Activated CD8-positive, alpha-beta memory T cell treated with anti-CD3 and anti-CD28 coated beads for 4 hours (primary cell): ENCODE data around the gene TAS2R14.

Experiments used
- DNase-seq, 2 donors: peaks; one replicate each; pipeline ENCODE4 v3.0.0-alpha.2; 2020; ENCODE audit warnings: low read depth in 2 of 2

The TAS2R14 gene, protein sequence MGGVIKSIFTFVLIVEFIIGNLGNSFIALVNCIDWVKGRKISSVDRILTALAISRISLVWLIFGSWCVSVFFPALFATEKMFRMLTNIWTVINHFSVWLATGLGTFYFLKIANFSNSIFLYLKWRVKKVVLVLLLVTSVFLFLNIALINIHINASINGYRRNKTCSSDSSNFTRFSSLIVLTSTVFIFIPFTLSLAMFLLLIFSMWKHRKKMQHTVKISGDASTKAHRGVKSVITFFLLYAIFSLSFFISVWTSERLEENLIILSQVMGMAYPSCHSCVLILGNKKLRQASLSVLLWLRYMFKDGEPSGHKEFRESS

DNA sequence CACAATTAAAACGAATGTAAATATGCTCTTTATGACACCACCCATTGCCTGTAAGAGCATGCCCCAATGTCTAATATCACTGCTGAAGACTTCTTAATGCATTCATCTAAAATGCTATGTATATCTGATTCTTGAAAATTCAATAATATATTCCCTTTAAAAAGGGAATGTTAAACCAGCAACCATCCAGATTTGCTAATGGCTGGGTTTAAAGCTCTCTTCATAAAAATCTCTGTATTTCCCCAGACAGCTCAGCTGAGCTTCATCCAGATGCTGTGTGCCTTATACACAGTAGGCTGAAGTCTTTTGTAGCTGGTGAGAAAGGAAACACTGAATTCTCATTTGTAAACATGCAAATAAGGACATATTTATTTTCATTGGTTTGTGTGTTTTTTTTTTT lies at the start of gene TAS2R14:
Gene TAS2R14 (minus strand): TSS at position 101 of the 400 bp plus-strand sequence. CDS start 56 bp downstream, at position 45.
- DNase-seq: no peak

GRCh38 chr12:10986812-10987211 lies 47.7 kb upstream of the TAS2R14 start, which contains the start of gene TAS2R50:
Gene TAS2R50, minus strand, starts transcription at chr12:10986912. Its CDS starts 52 bp downstream, at chr12:10986860.
- no peak for DNase-seq

DNA sequence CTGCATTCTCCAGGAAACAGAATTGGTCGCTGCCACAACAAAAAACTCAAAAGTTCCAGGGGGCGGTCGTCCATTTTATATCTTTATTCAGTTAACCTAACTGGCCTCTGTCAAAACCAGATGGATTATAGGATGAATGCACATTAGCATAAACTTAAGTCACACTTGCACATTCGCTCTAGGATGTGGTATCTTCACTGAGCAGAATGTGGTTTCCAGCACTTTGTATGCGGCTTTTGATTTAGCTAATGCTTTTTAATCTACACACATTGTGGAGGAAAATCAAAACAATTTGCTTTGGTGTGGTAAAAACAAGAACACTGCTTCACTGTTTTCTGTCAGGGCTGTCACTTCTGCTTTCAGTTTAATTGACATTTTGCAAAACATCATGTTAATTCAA lies 43.2 kb upstream of the TAS2R14 start:
- DNase-seq: peak in 1 of 2 donors; percentile 16

GRCh38 chr12:10974965-10975364 lies 35.9 kb upstream of the TAS2R14 start:
- DNase-seq: no peak

DNA sequence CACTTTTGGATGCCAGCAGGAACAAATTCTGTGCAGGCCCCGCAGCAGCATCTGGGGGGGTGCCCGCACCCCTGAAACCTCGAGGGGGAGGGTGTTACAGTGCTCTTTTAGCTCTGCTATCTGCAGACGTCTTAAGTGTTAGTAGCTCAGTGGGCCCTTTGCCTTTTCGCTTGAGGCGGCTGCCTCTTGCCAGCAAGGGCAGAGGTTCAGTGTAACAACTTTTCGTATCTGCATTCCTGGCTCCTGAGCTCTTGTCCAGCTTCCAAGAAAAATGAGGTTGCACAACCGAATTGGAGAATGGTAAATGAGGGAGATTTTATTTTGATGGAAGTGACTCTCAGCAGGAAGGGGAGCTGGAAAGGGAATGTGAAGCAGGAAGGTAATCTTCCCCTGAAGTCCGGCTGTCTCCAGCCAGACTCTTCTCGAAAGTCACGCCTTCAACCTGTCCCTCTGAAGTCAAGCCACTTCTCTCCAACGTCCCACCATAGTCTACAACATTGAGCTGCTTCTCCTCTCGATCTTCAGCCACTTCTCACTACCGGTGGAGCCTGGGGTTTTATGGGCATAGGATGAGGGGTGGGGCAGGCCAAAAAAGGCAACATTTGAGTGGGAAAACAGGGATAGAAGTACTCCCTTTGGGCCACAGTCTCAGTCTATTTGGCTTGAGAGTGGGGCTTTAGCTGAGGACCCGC lies 29.8 kb upstream of the TAS2R14 start:
- DNase-seq: no peak

DNA sequence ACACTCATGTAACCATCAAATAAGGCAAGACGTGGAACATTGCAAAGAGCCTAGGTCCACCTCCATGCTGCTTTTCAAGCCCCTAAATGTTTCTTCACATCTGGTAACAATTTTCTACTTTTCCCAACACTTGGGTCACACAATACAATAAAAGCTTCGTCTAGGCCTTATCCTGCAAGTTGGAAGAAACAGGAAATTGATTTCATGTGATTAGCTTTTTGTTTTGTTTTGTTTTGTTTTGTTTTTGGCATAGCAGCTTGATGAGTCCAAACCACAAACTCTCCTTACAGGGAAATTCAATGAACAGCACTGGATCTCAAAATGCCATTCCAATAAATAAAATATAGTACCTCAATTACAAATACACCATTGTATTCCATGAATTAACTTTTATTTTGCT lies 28.3 kb upstream of the TAS2R14 start:
- DNase-seq: no peak

DNA sequence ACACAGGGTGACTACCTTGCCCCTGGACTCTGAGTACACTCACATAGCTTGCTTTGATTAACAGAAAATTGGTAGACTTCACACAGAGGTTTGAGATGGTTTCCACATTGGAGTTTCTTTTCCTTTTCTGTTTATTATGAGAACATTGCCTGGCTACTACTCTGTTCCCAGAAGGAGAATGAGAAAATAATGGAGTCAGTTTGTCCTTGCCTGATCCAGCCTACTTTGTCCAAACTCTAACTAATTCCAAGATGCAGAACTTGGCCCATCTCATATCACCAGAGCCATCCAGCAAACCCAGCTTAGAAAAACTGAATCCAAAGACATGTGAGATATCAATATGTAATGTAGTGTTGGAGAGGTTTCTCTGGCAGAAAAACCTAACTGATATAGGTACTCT lies 27.3 kb upstream of the TAS2R14 start:
- DNase-seq: no peak

GRCh38 chr12:10965476-10965875 lies 26.4 kb upstream of the TAS2R14 start:
- DNase-seq: no peak

DNA sequence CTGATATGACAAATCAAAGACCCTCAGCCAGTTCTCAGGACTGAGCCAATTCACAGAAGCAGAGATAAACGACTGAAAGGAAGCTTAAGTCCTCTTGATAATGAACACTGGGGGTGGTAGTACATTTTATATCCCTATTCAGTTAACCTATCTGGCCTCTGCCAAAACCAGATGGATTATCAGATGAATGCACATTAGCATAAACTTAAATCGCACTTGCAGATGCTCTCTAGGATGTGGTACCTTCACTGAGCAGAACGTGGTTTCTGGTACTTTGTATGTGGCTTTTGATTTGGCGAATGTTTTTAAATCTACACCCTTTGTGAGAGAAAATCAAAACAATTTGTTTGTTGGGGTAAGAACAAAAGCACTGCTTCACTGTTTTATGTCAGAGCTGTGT lies 21.1 kb upstream of the TAS2R14 start:
- DNase-seq: no peak

- no peak for DNase-seq
These were observed 20.7 kb upstream of the TAS2R14 start for GRCh38 chr12:10959804-10960203.

- no peak for DNase-seq
These were observed 18.7 kb upstream of the TAS2R14 start for GRCh38 chr12:10957741-10958140.

DNA sequence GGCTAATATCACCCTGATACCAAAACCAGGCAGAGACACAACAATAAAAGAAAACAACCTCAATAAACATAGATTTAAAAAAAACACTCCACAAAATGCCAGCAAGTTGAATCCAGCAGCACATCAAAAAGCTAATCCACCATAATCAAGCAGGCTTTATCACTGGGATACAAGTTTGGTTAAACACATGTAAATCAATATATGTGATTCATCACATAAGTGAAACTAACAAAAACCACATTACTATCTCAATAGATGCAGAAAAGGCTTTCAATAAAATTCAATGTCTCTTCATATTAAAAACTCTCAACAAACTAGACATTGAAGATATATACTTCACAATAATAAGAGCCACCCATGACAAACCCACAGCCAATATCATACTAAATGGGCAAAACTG lies 17.0 kb upstream of the TAS2R14 start:
- no peak for DNase-seq

GRCh38 chr12:10952645-10953044 lies 13.6 kb upstream of the TAS2R14 start:
- DNase-seq: no peak

DNA sequence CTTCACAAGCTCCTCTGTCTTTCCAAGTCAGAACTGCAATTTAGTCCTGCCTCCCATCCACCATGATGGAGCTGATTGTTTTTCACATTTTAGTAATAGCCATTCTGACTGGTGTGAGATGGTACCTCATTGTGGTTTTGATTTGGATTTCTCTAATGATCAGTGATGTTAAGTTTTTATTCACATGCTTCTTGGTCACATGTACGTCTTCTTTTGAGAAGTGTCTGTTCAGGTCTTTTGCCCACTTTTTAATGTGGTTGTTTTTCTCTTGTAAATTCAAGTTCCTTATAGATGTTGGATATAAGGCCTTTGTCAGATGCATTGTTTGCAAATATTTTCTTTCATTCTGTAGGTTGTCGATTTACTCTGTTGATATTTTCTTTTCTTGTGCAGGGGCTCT lies 4.1 kb upstream of the TAS2R14 start:
- no peak for DNase-seq

DNA sequence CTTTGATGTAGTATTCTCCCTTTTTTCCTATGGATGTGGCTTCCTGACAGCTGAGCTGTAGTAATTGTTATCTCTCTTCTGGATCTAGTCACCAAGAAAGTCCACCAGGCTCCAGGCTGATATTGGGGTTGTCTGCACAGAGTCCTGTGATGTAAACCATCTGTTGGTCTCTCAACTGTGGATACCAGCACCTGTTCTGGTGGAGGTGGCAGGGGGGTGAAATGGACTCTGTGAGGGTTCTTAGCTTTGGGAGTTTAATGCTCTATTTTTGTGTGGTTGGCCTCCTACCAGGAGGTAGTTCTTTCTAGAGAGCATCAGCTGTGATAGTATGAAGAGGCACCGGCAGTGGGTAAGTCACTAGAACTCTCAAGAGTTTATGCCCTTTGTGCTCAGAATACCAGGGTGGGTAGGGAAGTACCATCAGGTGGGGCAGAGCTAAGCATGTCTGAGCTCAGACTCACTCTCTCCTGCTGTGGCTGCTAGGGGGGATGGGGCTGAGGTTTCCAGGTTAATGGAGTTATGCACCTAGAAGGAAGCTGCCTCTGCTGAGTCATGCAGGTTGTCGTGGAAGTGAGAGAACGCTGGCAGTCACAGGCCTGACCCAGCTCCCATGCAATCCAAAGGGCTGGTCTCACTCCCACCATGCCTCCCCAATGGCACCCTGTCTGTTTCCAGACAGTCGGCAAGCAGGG lies 3.0 kb upstream of the TAS2R14 start:
- no peak for DNase-seq

DNA sequence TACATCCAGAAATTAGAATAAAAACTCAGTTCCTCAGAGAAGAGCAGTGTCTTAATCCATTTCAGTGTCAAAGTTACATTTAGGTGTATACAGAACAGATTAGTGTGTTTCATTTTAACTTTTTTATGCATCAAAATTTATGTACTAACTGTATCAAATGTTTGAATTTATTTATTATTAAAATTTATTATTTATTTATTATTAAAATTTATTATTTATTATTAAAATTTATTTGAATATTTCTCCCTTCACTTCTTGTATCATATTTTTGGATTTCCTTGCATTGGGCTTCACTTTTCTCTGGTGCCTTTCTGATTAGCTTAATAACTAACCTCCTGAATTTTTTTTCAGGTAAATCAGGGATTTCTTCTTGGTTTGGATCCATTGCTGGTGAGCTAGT lies 2.3 kb upstream of the TAS2R14 start:
- no peak for DNase-seq

GRCh38 chr12:10940389-10940788 lies 1.3 kb upstream of the TAS2R14 start:
- DNase-seq: no peak

GRCh38 chr12:10936506-10936905 lies 2.6 kb downstream of the TAS2R14 start:
- no peak for DNase-seq

DNA sequence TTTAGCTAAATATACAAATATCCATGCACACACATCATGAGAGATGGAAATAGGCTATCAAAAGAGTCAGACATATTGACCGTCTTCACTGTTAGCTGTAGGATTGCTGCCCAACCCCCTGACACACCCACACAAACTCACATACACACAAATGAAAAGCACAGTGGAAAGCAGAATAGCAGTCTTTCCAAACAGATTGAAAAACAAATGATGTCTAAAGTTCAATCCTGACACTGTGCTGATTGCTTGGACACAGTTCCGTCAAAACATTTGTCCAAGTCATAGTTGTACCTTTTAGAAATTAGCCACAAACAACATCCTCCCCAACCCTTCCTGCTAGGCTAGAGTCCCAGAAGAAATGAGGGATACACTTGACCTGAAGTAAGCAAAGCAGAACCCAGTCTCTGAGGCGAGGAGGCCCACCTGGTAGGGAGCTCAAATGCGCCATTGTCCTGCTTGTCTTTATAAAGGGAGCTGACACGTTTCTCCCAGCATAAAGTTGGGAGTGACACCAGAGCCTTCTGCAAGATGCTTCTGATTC lies 10.2 kb downstream of the TAS2R14 start, which contains the start of gene PRH2:
Gene PRH2 (plus strand): TSS at position 491 of the 541 bp plus-strand sequence. CDS start 38 bp downstream, at position 529.
- no peak for DNase-seq

GRCh38 chr12:10926269-10926668 lies 12.8 kb downstream of the TAS2R14 start:
- no peak for DNase-seq

DNA sequence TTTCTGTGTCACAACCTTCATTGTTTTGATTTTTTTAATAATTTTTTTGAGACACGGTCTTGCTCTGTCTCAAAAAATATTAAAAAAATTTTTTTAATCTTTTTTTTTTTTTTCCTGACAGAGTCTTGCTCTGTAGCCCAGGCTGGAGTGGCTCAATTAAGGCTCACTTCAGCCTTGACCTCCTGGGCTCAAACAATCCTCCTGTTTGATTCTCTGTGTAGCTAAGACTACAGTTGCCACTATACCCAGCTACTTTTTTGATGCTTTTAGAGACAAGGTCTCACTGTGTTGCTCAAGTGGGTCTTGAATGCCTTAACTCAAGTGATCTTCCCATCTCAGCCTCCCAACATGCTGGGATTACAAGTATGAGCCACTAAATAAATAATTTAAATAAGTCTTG lies 19.3 kb downstream of the TAS2R14 start:
- DNase-seq: no peak

DNA sequence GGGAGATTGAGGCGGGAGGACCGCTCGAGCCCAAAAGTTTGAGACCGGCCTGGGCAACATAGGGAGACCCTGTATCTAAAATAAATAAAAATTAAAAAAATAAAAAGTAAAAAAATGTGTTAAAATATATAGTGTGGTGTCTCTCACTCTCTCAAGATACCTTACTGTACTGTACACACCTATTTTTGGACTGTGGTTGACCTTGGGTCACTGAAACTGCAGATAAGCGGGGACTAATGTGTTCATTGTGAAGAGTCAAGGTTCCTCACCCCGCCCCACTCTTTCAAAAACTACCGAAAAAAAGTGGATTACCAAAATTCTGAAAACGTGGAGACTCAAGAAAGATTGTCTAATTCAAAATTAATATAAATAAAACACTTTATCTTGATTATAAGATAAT lies 28.7 kb downstream of the TAS2R14 start:
- no peak for DNase-seq
